Kidney epithelial cell (primary cell): ENCODE data around the gene UGDH. TPM values are rescaled to one million over a fixed set of nuclear protein-coding genes. Genes with fewer than 3 reads are reported as not detected.

ENCODE experiments used
- DNase-seq: peaks from one replicate; pipeline ENCODE4 v3.0.0-alpha.2; 2010; ENCODE audit warnings: low read depth
- H3K27me3 ChIP-seq: 2 replicates; pipeline ENCODE4 v1.6.0; 2011; ENCODE audit warnings: low read length; ENCODE audit not compliant: control insufficient read depth, insufficient read depth
- H3K36me3 ChIP-seq: 2 replicates; pipeline ENCODE4 v1.5.1; 2011; ENCODE audit warnings: low read length; ENCODE audit not compliant: control insufficient read depth, insufficient read depth
- H3K4me3 ChIP-seq: 2 replicates; pipeline ENCODE4 v1.5.1; 2011; ENCODE audit warnings: low read depth, mild to moderate bottlenecking, control low read depth, low read length
- CTCF ChIP-seq: IDR thresholded peaks from 2 replicates; pipeline ENCODE4 v1.5.1; 2011; ENCODE audit warnings: mild to moderate bottlenecking, moderate library complexity, low read length, control low read depth, inconsistent platforms; ENCODE audit not compliant: insufficient read depth, poor library complexity, severe bottlenecking
- total RNA-seq: library from RNA; depleted of rRNA; stranded (reverse); fragments of >200 nt; gene quantifications from 2 replicates; pipeline ENCODE4 v1.2.3, GENCODE V29; 2015

The UGDH gene
- total RNA-seq, 1 donor from 2014 or later, result 124 TPM

DNA sequence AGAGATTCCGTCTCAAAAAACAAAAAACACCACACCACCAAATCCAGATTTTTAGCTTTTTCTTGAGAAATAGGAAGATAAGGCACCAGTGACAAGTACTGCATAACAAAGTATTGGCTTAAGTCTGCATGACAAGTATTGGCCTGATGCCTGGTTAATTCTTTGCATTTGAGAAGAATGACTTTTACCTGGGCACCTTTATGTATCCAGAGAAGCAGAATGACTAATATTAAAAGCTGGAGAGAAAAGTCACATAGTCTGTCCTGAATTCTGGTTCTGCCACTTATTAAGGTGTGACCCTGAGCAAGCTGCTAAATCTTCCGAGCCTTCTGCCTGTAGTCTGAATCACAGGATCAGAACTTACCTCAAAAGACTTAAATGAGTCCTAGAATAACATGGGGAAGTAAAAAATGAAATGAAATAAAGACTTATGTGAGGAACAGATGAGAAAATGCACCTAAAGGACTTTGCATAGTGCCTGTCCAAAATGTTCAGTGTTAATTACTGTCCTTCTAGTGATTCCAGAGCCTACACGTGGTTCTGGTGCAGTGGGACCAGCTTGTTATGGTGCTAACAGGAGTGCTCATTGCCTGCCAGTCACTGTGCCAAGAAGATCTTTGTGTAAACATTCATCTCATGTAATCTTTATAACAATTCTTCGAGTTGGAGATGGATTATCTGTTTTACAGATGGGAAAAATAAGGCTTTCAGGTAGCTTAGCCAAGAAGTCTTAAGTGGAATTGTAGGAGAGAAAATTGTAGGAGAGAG, 31.6 kb downstream of the UGDH start:
- Histone ChIP-seq H3K27me3 (no peaks in the 10 kb centered on the region), H3K4me3 (no peak overlapping the region), H3K36me3 (no peaks in the 10 kb centered on the region)
- DNase-seq, result no peak
- TF ChIP-seq CTCF, result no peak

DNA sequence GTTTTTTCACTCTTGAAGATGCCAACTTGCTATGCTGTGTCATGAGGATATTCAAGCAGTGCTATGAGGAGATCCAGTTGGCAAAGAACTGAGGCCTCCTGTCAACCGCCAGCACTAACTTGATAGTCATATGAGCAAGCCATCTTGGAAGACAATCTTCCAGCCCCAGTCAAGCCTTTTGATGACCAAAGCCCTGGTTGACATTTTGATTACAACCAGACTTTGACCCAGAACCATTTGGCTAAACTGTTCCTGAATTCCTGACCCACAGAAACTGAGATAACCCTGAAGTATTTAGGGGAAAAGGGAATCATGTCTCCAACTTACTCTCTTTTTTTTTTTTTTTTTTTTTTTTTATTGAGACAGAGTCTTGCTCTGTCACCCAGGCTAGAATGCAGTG, 32.9 kb downstream of the UGDH start:
- Histone ChIP-seq H3K36me3 (no peaks in the 10 kb centered on the region), H3K27me3 (no peaks in the 10 kb centered on the region), H3K4me3 (no peak overlapping the region)
- TF ChIP-seq CTCF, result no peak
- DNase-seq, result no peak

DNA sequence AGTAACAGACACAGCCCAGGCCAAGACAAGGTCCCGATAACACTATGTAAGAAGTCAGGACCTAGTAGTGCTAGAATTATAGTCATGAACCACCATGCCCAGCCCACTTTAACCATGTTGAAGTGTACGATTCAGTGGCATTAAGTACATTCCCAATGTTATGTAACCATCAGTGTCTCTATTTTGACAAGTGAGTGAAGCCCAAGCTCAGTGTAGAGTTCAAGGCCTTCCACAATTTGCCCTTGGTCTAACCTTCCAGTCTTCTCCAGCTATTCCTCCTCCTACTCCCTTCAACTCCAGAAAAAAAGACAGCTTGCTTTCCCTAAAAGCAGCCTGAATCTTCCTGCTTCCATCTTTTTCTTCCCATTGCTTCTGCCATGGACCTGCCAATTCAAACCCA, 36.9 kb downstream of the UGDH start:
- TF ChIP-seq CTCF, result no peak
- Histone ChIP-seq H3K27me3 (no peaks in the 10 kb centered on the region), H3K4me3 (no peak overlapping the region), H3K36me3 (no peaks in the 10 kb centered on the region)
- no peak for DNase-seq

GRCh38 chr4:39486221-39486804, 40.9 kb downstream of the UGDH start:
- Histone ChIP-seq H3K36me3 (no peaks in the 10 kb centered on the region), H3K27me3 (no peaks in the 10 kb centered on the region), H3K4me3 (no peak overlapping the region)
- TF ChIP-seq CTCF, result no peak
- DNase-seq, result no peak

DNA sequence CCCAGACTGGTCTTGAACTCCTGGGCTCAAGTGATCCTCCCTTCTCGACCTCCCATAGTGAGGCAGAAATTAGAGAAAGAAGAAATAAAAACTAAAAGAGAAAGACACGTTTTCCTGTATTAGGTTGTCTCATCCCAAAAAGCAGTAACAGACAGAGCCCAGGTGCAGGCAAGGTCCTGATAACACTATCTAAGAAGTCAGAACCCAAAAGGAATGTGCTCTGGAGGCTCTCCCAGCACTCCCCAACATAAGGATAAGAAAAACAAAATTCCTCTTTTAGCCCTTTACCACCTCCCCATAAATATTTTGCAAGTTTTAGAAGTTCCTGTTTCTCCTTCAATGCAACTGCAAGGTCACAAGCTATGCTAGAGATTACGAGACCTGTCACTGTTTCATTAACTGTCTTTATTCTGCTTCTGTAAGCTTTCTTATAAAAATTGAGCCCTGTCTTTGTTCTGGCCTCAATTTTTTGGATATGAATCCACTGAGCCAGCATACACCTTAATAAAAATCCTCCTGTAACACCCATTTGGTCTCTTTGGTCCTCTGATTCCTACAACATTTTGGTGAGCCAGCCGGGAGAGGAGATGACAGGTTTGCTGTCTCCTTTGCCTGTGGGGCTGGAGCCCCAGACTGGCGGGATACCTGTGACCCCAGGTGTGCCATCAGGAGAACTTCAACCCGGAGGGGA, 42.5 kb downstream of the UGDH start:
- Histone ChIP-seq H3K36me3 (no peaks in the 10 kb centered on the region), H3K4me3 (no peak overlapping the region), H3K27me3 (no peaks in the 10 kb centered on the region)
- DNase-seq, result no peak
- TF ChIP-seq CTCF, result no peak
